GM21390 (cell line): ENCODE data around the gene TDRD12.
"Not testable (repeated sequence)": the region's sequence is repeated elsewhere in the genome, so short reads cannot be mapped to it uniquely, and the experiment has no call there.

Experiments
- ATAC-seq: cut with Tn5 transposase; IDR thresholded peaks from one replicate; pipeline ENCODE4 v1.9.1; 2021; ENCODE audit not compliant: unreplicated experiment

The TDRD12 gene

GRCh38 chr19:32830231-32831014 lies 110.9 kb downstream of the TDRD12 start:
- ATAC-seq: no peak

GRCh38 chr19:32831611-32832010 lies 112.0 kb downstream of the TDRD12 start:
- ATAC-seq: no peak

- ATAC-seq: not testable (repeated sequence)
These were observed 112.5 kb downstream of the TDRD12 start for GRCh38 chr19:32832094-32832493.

GRCh38 chr19:32832825-32833224 lies 113.3 kb downstream of the TDRD12 start:
- not testable (repeated sequence) for ATAC-seq

- ATAC-seq: not testable (repeated sequence)
These were observed 113.8 kb downstream of the TDRD12 start for GRCh38 chr19:32833388-32833787.

GRCh38 chr19:32837531-32837930 lies 118.0 kb downstream of the TDRD12 start:
- ATAC-seq: no peak

GRCh38 chr19:32842061-32842460 lies 122.5 kb downstream of the TDRD12 start:
- no peak for ATAC-seq

- no peak for ATAC-seq
These were observed 124.2 kb downstream of the TDRD12 start for GRCh38 chr19:32843716-32844245.

GRCh38 chr19:32848035-32848434 lies 128.5 kb downstream of the TDRD12 start:
- not testable (repeated sequence) for ATAC-seq

GRCh38 chr19:32852216-32852615 lies 132.6 kb downstream of the TDRD12 start:
- ATAC-seq: no peak

- ATAC-seq: not testable (repeated sequence)
These were observed 137.3 kb downstream of the TDRD12 start for GRCh38 chr19:32856818-32857217.

GRCh38 chr19:32857584-32857983 lies 138.0 kb downstream of the TDRD12 start:
- no peak for ATAC-seq

GRCh38 chr19:32858155-32858554 lies 138.6 kb downstream of the TDRD12 start:
- no peak for ATAC-seq

- no peak for ATAC-seq
These were observed 139.0 kb downstream of the TDRD12 start for GRCh38 chr19:32858559-32858958.

- ATAC-seq: no peak
These were observed 140.0 kb downstream of the TDRD12 start for GRCh38 chr19:32859591-32859990.

- ATAC-seq: no peak
These were observed 142.0 kb downstream of the TDRD12 start for GRCh38 chr19:32861596-32861995.

GRCh38 chr19:32862173-32862572 lies 142.6 kb downstream of the TDRD12 start:
- no peak for ATAC-seq

- ATAC-seq: no peak
These were observed 143.2 kb downstream of the TDRD12 start for GRCh38 chr19:32862741-32863140.

GRCh38 chr19:32863301-32863700 lies 143.7 kb downstream of the TDRD12 start:
- ATAC-seq: no peak

- ATAC-seq: no peak
These were observed 144.3 kb downstream of the TDRD12 start for GRCh38 chr19:32863841-32864240.

GRCh38 chr19:32864318-32865007 lies 144.9 kb downstream of the TDRD12 start:
- no peak for ATAC-seq

GRCh38 chr19:32865326-32865725 lies 145.8 kb downstream of the TDRD12 start:
- no peak for ATAC-seq
